ENCODE measurements around the gene PRR20G. TPM values are rescaled to one million over a fixed set of nuclear protein-coding genes. Genes with fewer than 3 reads are reported as not detected.
"Not testable (repeated sequence)": the region's sequence is repeated elsewhere in the genome, so short reads cannot be mapped to it uniquely, and the experiment has no call there.

Gene PRR20G
- not detected for polyA plus RNA-seq (ENCODE audit: insufficient read length in 3 of 3)
- long read RNA-seq, donor 1 = 0 reads
- long read RNA-seq, donor 2 = 0 reads
- long read RNA-seq, donor 3 = 0 reads
- long read RNA-seq, donor 4 = 0 reads
- long read RNA-seq, donor 5 = 0 reads
- long read RNA-seq, donor 6 = 0 reads
- long read RNA-seq, donor 7 = 0 reads
- long read RNA-seq, donor 8 = 0 reads
- long read RNA-seq, donor 9 = 0 reads
- long read RNA-seq, donor 10 = 0 reads
- long read RNA-seq, donor 11 = 0 reads
- long read RNA-seq, donor 12 = 0 reads
- long read RNA-seq, donor 13 = 0 reads
- long read RNA-seq, donor 14 = 0 reads
- long read RNA-seq, donor 15 = 0 reads
- long read RNA-seq, donor 16 = 0 reads

GRCh38 chr3:127287840-127288239 is at the start of gene PRR20G:
Gene PRR20G, minus strand, starts transcription at chr3:127288046. Its CDS starts 681 bp downstream, at chr3:127287365.
- DNase-seq = no peak

- DNase-seq = no peak
These were observed 49.2 kb upstream of the PRR20G start for GRCh38 chr3:127337001-127337400.

GRCh38 chr3:127336101-127336500 is 48.3 kb upstream of the PRR20G start:
- DNase-seq = no peak

- DNase-seq = no peak
These were observed 42.5 kb upstream of the PRR20G start for GRCh38 chr3:127330385-127330784.

- DNase-seq = no peak
These were observed 41.9 kb upstream of the PRR20G start for GRCh38 chr3:127329631-127330285.

GRCh38 chr3:127328421-127328820 is 40.6 kb upstream of the PRR20G start:
- DNase-seq = no peak

GRCh38 chr3:127326341-127326740 is 38.5 kb upstream of the PRR20G start:
- no peak for DNase-seq

- DNase-seq = no peak
These were observed 37.7 kb upstream of the PRR20G start for GRCh38 chr3:127325629-127325961.

GRCh38 chr3:127324913-127325628 is 37.2 kb upstream of the PRR20G start:
- no peak for DNase-seq

GRCh38 chr3:127324076-127324475 is 36.2 kb upstream of the PRR20G start:
- DNase-seq = no peak

- DNase-seq = no peak
These were observed 35.7 kb upstream of the PRR20G start for GRCh38 chr3:127323581-127323980.

- no peak for DNase-seq
These were observed 33.5 kb upstream of the PRR20G start for GRCh38 chr3:127321371-127321770.

- no peak for DNase-seq
These were observed 32.8 kb upstream of the PRR20G start for GRCh38 chr3:127320529-127321121.

- DNase-seq = no peak
These were observed 28.8 kb upstream of the PRR20G start for GRCh38 chr3:127316685-127317084.

GRCh38 chr3:127312818-127313217 is 25.0 kb upstream of the PRR20G start:
- DNase-seq = no peak

GRCh38 chr3:127308821-127309220 is 21.0 kb upstream of the PRR20G start:
- not testable (repeated sequence) for DNase-seq

GRCh38 chr3:127307916-127308315 is 20.1 kb upstream of the PRR20G start:
- DNase-seq = no peak

- DNase-seq = no peak
These were observed 19.4 kb upstream of the PRR20G start for GRCh38 chr3:127307112-127307835.

- no peak for DNase-seq
These were observed 18.7 kb upstream of the PRR20G start for GRCh38 chr3:127306361-127307111.

GRCh38 chr3:127305499-127306060 is 17.7 kb upstream of the PRR20G start:
- no peak for DNase-seq
